Measurements from ENCODE around the gene NAP1L4. TPM values are rescaled to one million over a fixed set of nuclear protein-coding genes. Genes with fewer than 3 reads are reported as not detected.
A peak's percentile ranks its signal among the peaks of the same experiment; 100 is the strongest.

Gene NAP1L4
- total and polyA plus RNA-seq, 2 of the 8 experiments (the other 6 are each of a cell fraction or from before 2014, with no cell fraction given) = 75.8 to 194 TPM

DNA sequence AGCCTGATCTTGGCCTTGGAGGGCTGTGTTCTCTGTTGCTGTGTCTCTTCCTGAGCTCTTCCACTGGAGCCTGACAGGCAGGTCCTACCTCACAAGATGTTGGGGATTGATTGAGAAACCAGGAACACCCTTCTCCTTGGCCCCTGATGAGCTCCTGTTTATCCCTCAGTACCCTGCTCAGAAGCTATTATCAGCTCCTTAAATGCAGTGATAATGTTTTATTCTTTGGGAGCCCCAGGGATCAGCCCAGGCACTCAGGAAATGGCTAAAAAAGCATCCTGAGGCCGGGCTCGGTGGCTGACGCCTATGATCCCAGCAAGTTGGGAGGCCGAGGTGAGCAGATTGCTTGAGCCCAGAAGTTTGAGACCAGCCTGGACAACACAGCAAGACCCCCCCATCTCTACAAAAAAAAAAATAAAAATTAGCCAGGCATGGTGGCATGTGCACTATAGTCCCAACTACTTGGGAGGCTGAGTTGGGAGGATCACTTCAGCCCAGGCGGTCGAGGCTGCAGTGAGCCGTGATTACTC, 58.0 kb downstream of the NAP1L4 start:
- H3K4me3 ChIP-seq (ENCODE audit: extremely low read depth in 1 of 4, insufficient read depth in 2 of 4, low read depth in 3 of 4, low read length in 4 of 4) = no peak overlapping the region
- no peak overlapping the region for H3K56ac ChIP-seq (replicated peaks; ENCODE audit: insufficient read length, low read depth, low read length)
- H2BK5ac ChIP-seq (ENCODE audit: low read depth, low read length) = no peak overlapping the region
- WGBS, 2 experiments (ENCODE audit: extremely low coverage in 1 of 2, insufficient coverage in 1 of 2, insufficient read length in 1 of 2, insufficient replicate concordance in 2 of 2, low coverage in 1 of 2, low lambda C conversion rate in 2 of 2, missing lambda C conversion rate in 1 of 2) = 93% methylated on average over 7 of the region's 7 CpGs; no CpG with 5 or more reads in 1 of the 2 experiments
- no peaks in the 10 kb centered on the region for H3K36me3 ChIP-seq (ENCODE audit: control insufficient read depth in 2 of 4, insufficient read depth in 4 of 4, low read length in 3 of 4)
- H4K5ac ChIP-seq (ENCODE audit: insufficient read length, low read depth, low read length) = no peak overlapping the region
- H3K9me3 ChIP-seq (ENCODE audit: insufficient read depth in 2 of 2, low read depth in 1 of 2, low read length in 1 of 2) = peaks cover 14 to 15% of the 10 kb centered on the region in 2 experiments
- H3K14ac ChIP-seq (ENCODE audit: insufficient read length) = no peak overlapping the region
- TF ChIP-seq GABPA (IDR thresholded peaks at IDR 0.05; ENCODE audit: borderline replicate concordance, insufficient read depth, low read length) (no peak), HDAC6 (IDR thresholded peaks at IDR 0.05; ENCODE audit: low read depth, low read length) (no peak), PHF8 (conservative IDR thresholded peaks at IDR 0.05; ENCODE audit: low read depth, low read length) (no peak), SP1 (IDR thresholded peaks at IDR 0.05; ENCODE audit: low read depth, low read length) (no peak), RBBP5 (IDR thresholded peaks at IDR 0.05; ENCODE audit: borderline replicate concordance, low read depth, low read length) (no peak), CREB1 (IDR thresholded peaks at IDR 0.05) (no peak), CHD2 (IDR thresholded peaks at IDR 0.05; ENCODE audit: low read length) (no peak), EGR1 (IDR thresholded peaks at IDR 0.05; ENCODE audit: borderline replicate concordance, low read depth, low read length) (no peak), SIN3A (conservative IDR thresholded peaks at IDR 0.05 in 1 of 2, IDR thresholded peaks at IDR 0.05 in 1 of 2; ENCODE audit: low read depth in 1 of 2, low read length in 2 of 2) (no peak), SRF (IDR thresholded peaks at IDR 0.05; ENCODE audit: low read depth, low read length) (no peak), GTF2F1 (IDR thresholded peaks at IDR 0.05; ENCODE audit: borderline replicate concordance, low read depth, low read length) (no peak), TAF7 (optimal IDR thresholded peaks at IDR 0.05; ENCODE audit: borderline replicate concordance, low read depth, low read length) (no peak)
- H4K8ac ChIP-seq (ENCODE audit: extremely low read depth, insufficient read depth, low read length) = 0 out of 2 replicates have a peak overlapping the region, but pooled peaks have one; percentile 18
- FAIRE-seq (no peak), DNase-seq (ENCODE audit: low read depth in 1 of 2, low spot score in 2 of 2) (no peak)
- H3K23me2 ChIP-seq (ENCODE audit: low read depth, low read length) = peaks cover 1% of the 10 kb centered on the region; the same call in 1 of the 2 replicates
- no peak overlapping the region for H3K18ac ChIP-seq (ENCODE audit: extremely low read depth, low read length)
- H2BK15ac ChIP-seq (ENCODE audit: low read length) = no peak overlapping the region
- no peak overlapping the region for H2BK12ac ChIP-seq (ENCODE audit: low read depth, low read length)
- H3K9ac ChIP-seq (replicated peaks in 1 of 4; ENCODE audit: extremely low read depth in 1 of 4, low read depth in 3 of 4, low read length in 3 of 4) = no peak overlapping the region
- H3K23ac ChIP-seq (ENCODE audit: insufficient read length) = no peak overlapping the region
- H3K27me3 ChIP-seq (replicated peaks in 1 of 4; ENCODE audit: control insufficient read depth in 3 of 4, extremely low read depth in 1 of 4, insufficient read depth in 3 of 4, low read length in 3 of 4) = peaks cover 6 to 10% (median 9%) of the 10 kb centered on the region in 4 experiments
- H2BK120ac ChIP-seq (replicated peaks; ENCODE audit: low read depth, low read length) = no peak overlapping the region
- no peak overlapping the region for H3K27ac ChIP-seq (ENCODE audit: low read depth, low read length)
- H2AK5ac ChIP-seq (ENCODE audit: low read depth, low read length) = no peak overlapping the region
- no peaks in the 10 kb centered on the region for H3K79me2 ChIP-seq (ENCODE audit: control insufficient read depth in 1 of 2, insufficient read depth in 2 of 2, low read length in 2 of 2)
- no peak overlapping the region for H3K4me2 ChIP-seq (ENCODE audit: insufficient read depth in 1 of 2, low read depth in 2 of 2, low read length in 2 of 2)
- peaks cover 0 to 9% (median 2%) of the 10 kb centered on the region in 4 experiments; a peak in 5 of 7 replicates for H3K4me1 ChIP-seq (replicated peaks in 1 of 4; ENCODE audit: control insufficient read depth in 3 of 4, insufficient read depth in 4 of 4, low read length in 3 of 4)
- ChIA-PET CTCF (ENCODE audit: partially characterized antibody) (interaction anchor here (0.6 to 9.4 kb wide), 10 partner anchors 8 to 433 kb away, joined by 3 to 129 read pairs (median 3); partner anchors contain the start of gene CDKN1C), POLR2A (ENCODE audit: partially characterized antibody) (interaction anchor here (1.2 to 1.7 kb wide), 4 partner anchors 8 to 123 kb away, joined by 4 to 6 read pairs (median 4); partner anchors contain the start of gene CARS1)
- no peak overlapping the region for H3K4ac ChIP-seq (replicated peaks; ENCODE audit: insufficient read length, low read depth, low read length)
- H2BK20ac ChIP-seq (ENCODE audit: low read length) = no peak overlapping the region
- H4K91ac ChIP-seq (replicated peaks; ENCODE audit: insufficient read length, low read length) = no peak overlapping the region
- H4K20me1 ChIP-seq (replicated peaks in 1 of 2; ENCODE audit: control insufficient read depth in 1 of 2, insufficient read depth in 2 of 2, low read length in 2 of 2) = no peaks in the 10 kb centered on the region
- no peaks in the 10 kb centered on the region for H3K79me1 ChIP-seq (ENCODE audit: low read depth, low read length)
- no peak overlapping the region for H2AFZ ChIP-seq (ENCODE audit: low read length)

Measured in H1 (cell line).